ENCODE measurements around the gene TTN. TPM values are rescaled to one million over a fixed set of nuclear protein-coding genes. Genes with fewer than 3 reads are reported as not detected.

Gene TTN
- polyA plus RNA-seq (2013), result 0.96 TPM

GRCh38 chr2:178807227-178808008, at the start of gene TTN:
Gene TTN, minus strand, starts transcription at chr2:178807423. Its CDS starts 2,781 bp downstream, at chr2:178804642.
- 97% methylated on average over 4 of the region's 10 CpGs for WGBS (ENCODE audit: insufficient coverage)
- no peak within 1 kb of the TSS for H3K27ac ChIP-seq (ENCODE audit: insufficient read depth in 1 of 2, low read depth in 1 of 2, low read length in 2 of 2, poor library complexity in 1 of 2, severe bottlenecking in 2 of 2)
- no peak for DNase-seq
- no peaks in the 10 kb centered on the region for H3K27me3 ChIP-seq (replicated peaks in 2 of 5; ENCODE audit: control insufficient read depth in 4 of 5, insufficient read depth in 5 of 5, low read length in 4 of 5)
- ChIA-PET POLR2A (no interaction called here), CTCF (interaction anchor here (1.2 kb wide), 1 partner anchor 322 kb away, joined by 3 read pairs; no protein-coding TSS in a partner anchor)
- H3K4me3 ChIP-seq (ENCODE audit: control insufficient read depth in 1 of 7, extremely low read depth in 1 of 7, insufficient read depth in 4 of 7, low read depth in 2 of 7, low read length in 6 of 7), result no peak within 1 kb of the TSS
- no peaks in the 10 kb centered on the region for H3K4me1 ChIP-seq (ENCODE audit: control extremely low read depth in 1 of 4, control insufficient read depth in 4 of 4, insufficient read depth in 4 of 4, low read length in 3 of 4)
- H3K36me3 ChIP-seq (ENCODE audit: control insufficient read depth in 4 of 4, insufficient read depth in 4 of 4, low read length in 3 of 4), result no peaks in the 10 kb centered on the region
- peaks cover 0 to 1% (median 0%) of the 10 kb centered on the region in 5 experiments for H3K9me3 ChIP-seq (ENCODE audit: control extremely low read depth in 1 of 5, control insufficient read depth in 4 of 5, insufficient read depth in 2 of 5, low read depth in 1 of 5, low read length in 4 of 5)

- CTCF ChIA-PET, result no interaction called here
Measured at GRCh38 chr2:178855151-178855550, 47.9 kb upstream of the TTN start.

GRCh38 chr2:178848335-178848734, 41.1 kb upstream of the TTN start:
- POLR2A ChIA-PET, result no interaction called here
- CTCF ChIA-PET, result no interaction called here
- 94% methylated on average over 4 of the region's 5 CpGs for WGBS (ENCODE audit: insufficient coverage)
- no peak overlapping the region for H3K27ac ChIP-seq (ENCODE audit: insufficient read depth in 1 of 2, low read depth in 1 of 2, low read length in 2 of 2, poor library complexity in 1 of 2, severe bottlenecking in 2 of 2)
- H3K9me3 ChIP-seq (ENCODE audit: control extremely low read depth in 1 of 5, control insufficient read depth in 4 of 5, insufficient read depth in 2 of 5, low read depth in 1 of 5, low read length in 4 of 5), result no peaks in the 10 kb centered on the region
- no peaks in the 10 kb centered on the region for H3K36me3 ChIP-seq (ENCODE audit: control insufficient read depth in 4 of 4, insufficient read depth in 4 of 4, low read length in 3 of 4)
- no peaks in the 10 kb centered on the region for H3K27me3 ChIP-seq (replicated peaks in 2 of 5; ENCODE audit: control insufficient read depth in 4 of 5, insufficient read depth in 5 of 5, low read length in 4 of 5)
- no peak for DNase-seq
- no peak overlapping the region for H3K4me3 ChIP-seq (ENCODE audit: control insufficient read depth in 1 of 7, extremely low read depth in 1 of 7, insufficient read depth in 4 of 7, low read depth in 2 of 7, low read length in 6 of 7)
- H3K4me1 ChIP-seq (ENCODE audit: control extremely low read depth in 1 of 4, control insufficient read depth in 4 of 4, insufficient read depth in 4 of 4, low read length in 3 of 4), result no peaks in the 10 kb centered on the region

More at GRCh38 chr2:178855151-178855550, 47.9 kb upstream of the TTN start:
- H3K9me3 ChIP-seq (ENCODE audit: control extremely low read depth in 1 of 5, control insufficient read depth in 4 of 5, insufficient read depth in 2 of 5, low read depth in 1 of 5, low read length in 4 of 5), result peaks cover 0 to 1% (median 0%) of the 10 kb centered on the region in 5 experiments
- no peak overlapping the region for H3K27ac ChIP-seq (ENCODE audit: insufficient read depth in 1 of 2, low read depth in 1 of 2, low read length in 2 of 2, poor library complexity in 1 of 2, severe bottlenecking in 2 of 2)
- POLR2A ChIA-PET, result no interaction called here
- no peak overlapping the region for H3K4me3 ChIP-seq (ENCODE audit: control insufficient read depth in 1 of 7, extremely low read depth in 1 of 7, insufficient read depth in 4 of 7, low read depth in 2 of 7, low read length in 6 of 7)
- H3K4me1 ChIP-seq (ENCODE audit: control extremely low read depth in 1 of 4, control insufficient read depth in 4 of 4, insufficient read depth in 4 of 4, low read length in 3 of 4), result no peaks in the 10 kb centered on the region
- H3K27me3 ChIP-seq (replicated peaks in 2 of 5; ENCODE audit: control insufficient read depth in 4 of 5, insufficient read depth in 5 of 5, low read length in 4 of 5), result no peaks in the 10 kb centered on the region
- no peak for DNase-seq
- H3K36me3 ChIP-seq (ENCODE audit: control insufficient read depth in 4 of 4, insufficient read depth in 4 of 4, low read length in 3 of 4), result no peaks in the 10 kb centered on the region

- 100% methylated on average over 1 of the region's 2 CpGs for WGBS (ENCODE audit: insufficient coverage)
Measured at GRCh38 chr2:178846458-178846802, 39.2 kb upstream of the TTN start.

GRCh38 chr2:178845566-178846457, 38.6 kb upstream of the TTN start:
- 86% methylated on average over 1 of the region's 2 CpGs for WGBS (ENCODE audit: insufficient coverage)
- H3K27ac ChIP-seq (ENCODE audit: insufficient read depth in 1 of 2, low read depth in 1 of 2, low read length in 2 of 2, poor library complexity in 1 of 2, severe bottlenecking in 2 of 2), result no peak overlapping the region
- H3K4me3 ChIP-seq (ENCODE audit: control insufficient read depth in 1 of 7, extremely low read depth in 1 of 7, insufficient read depth in 4 of 7, low read depth in 2 of 7, low read length in 6 of 7), result no peak overlapping the region
- no peaks in the 10 kb centered on the region for H3K9me3 ChIP-seq (ENCODE audit: control extremely low read depth in 1 of 5, control insufficient read depth in 4 of 5, insufficient read depth in 2 of 5, low read depth in 1 of 5, low read length in 4 of 5)
- no peaks in the 10 kb centered on the region for H3K27me3 ChIP-seq (replicated peaks in 2 of 5; ENCODE audit: control insufficient read depth in 4 of 5, insufficient read depth in 5 of 5, low read length in 4 of 5)
- ChIA-PET POLR2A (no interaction called here), CTCF (interaction anchor here (0.6 kb wide), 1 partner anchor 67 kb away, joined by 3 read pairs; no protein-coding TSS in a partner anchor)
- H3K4me1 ChIP-seq (ENCODE audit: control extremely low read depth in 1 of 4, control insufficient read depth in 4 of 4, insufficient read depth in 4 of 4, low read length in 3 of 4), result no peaks in the 10 kb centered on the region
- DNase-seq, result no peak
- no peaks in the 10 kb centered on the region for H3K36me3 ChIP-seq (ENCODE audit: control insufficient read depth in 4 of 4, insufficient read depth in 4 of 4, low read length in 3 of 4)

More at GRCh38 chr2:178846458-178846802, 39.2 kb upstream of the TTN start:
- H3K9me3 ChIP-seq (ENCODE audit: control extremely low read depth in 1 of 5, control insufficient read depth in 4 of 5, insufficient read depth in 2 of 5, low read depth in 1 of 5, low read length in 4 of 5), result no peaks in the 10 kb centered on the region
- ChIA-PET CTCF (no interaction called here), POLR2A (no interaction called here)
- no peaks in the 10 kb centered on the region for H3K4me1 ChIP-seq (ENCODE audit: control extremely low read depth in 1 of 4, control insufficient read depth in 4 of 4, insufficient read depth in 4 of 4, low read length in 3 of 4)
- H3K27ac ChIP-seq (ENCODE audit: insufficient read depth in 1 of 2, low read depth in 1 of 2, low read length in 2 of 2, poor library complexity in 1 of 2, severe bottlenecking in 2 of 2), result no peak overlapping the region
- no peak for DNase-seq
- no peaks in the 10 kb centered on the region for H3K36me3 ChIP-seq (ENCODE audit: control insufficient read depth in 4 of 4, insufficient read depth in 4 of 4, low read length in 3 of 4)
- H3K27me3 ChIP-seq (replicated peaks in 2 of 5; ENCODE audit: control insufficient read depth in 4 of 5, insufficient read depth in 5 of 5, low read length in 4 of 5), result no peaks in the 10 kb centered on the region
- H3K4me3 ChIP-seq (ENCODE audit: control insufficient read depth in 1 of 7, extremely low read depth in 1 of 7, insufficient read depth in 4 of 7, low read depth in 2 of 7, low read length in 6 of 7), result no peak overlapping the region

GRCh38 chr2:178844701-178845100, 37.5 kb upstream of the TTN start:
- no peak for DNase-seq
- WGBS (ENCODE audit: insufficient coverage), result 100% methylated on average over 1 of the region's 2 CpGs
- Histone ChIP-seq H3K9me3 (ENCODE audit: control extremely low read depth in 1 of 5, control insufficient read depth in 4 of 5, insufficient read depth in 2 of 5, low read depth in 1 of 5, low read length in 4 of 5) (no peaks in the 10 kb centered on the region), H3K4me3 (ENCODE audit: control insufficient read depth in 1 of 7, extremely low read depth in 1 of 7, insufficient read depth in 4 of 7, low read depth in 2 of 7, low read length in 6 of 7) (no peak overlapping the region), H3K36me3 (ENCODE audit: control insufficient read depth in 4 of 4, insufficient read depth in 4 of 4, low read length in 3 of 4) (no peaks in the 10 kb centered on the region), H3K4me1 (ENCODE audit: control extremely low read depth in 1 of 4, control insufficient read depth in 4 of 4, insufficient read depth in 4 of 4, low read length in 3 of 4) (no peaks in the 10 kb centered on the region), H3K27ac (ENCODE audit: insufficient read depth in 1 of 2, low read depth in 1 of 2, low read length in 2 of 2, poor library complexity in 1 of 2, severe bottlenecking in 2 of 2) (no peak overlapping the region), H3K27me3 (replicated peaks in 2 of 5; ENCODE audit: control insufficient read depth in 4 of 5, insufficient read depth in 5 of 5, low read length in 4 of 5) (no peaks in the 10 kb centered on the region)
- ChIA-PET CTCF (no interaction called here), POLR2A (interaction anchor here (0.6 kb wide), 1 partner anchor 183 kb away, joined by 4 read pairs; no protein-coding TSS in a partner anchor)

- Histone ChIP-seq H3K9me3 (ENCODE audit: control extremely low read depth in 1 of 5, control insufficient read depth in 4 of 5, insufficient read depth in 2 of 5, low read depth in 1 of 5, low read length in 4 of 5) (no peaks in the 10 kb centered on the region), H3K27me3 (replicated peaks in 2 of 5; ENCODE audit: control insufficient read depth in 4 of 5, insufficient read depth in 5 of 5, low read length in 4 of 5) (no peaks in the 10 kb centered on the region), H3K4me3 (ENCODE audit: control insufficient read depth in 1 of 7, extremely low read depth in 1 of 7, insufficient read depth in 4 of 7, low read depth in 2 of 7, low read length in 6 of 7) (no peak overlapping the region), H3K4me1 (ENCODE audit: control extremely low read depth in 1 of 4, control insufficient read depth in 4 of 4, insufficient read depth in 4 of 4, low read length in 3 of 4) (no peaks in the 10 kb centered on the region), H3K27ac (ENCODE audit: insufficient read depth in 1 of 2, low read depth in 1 of 2, low read length in 2 of 2, poor library complexity in 1 of 2, severe bottlenecking in 2 of 2) (no peak overlapping the region), H3K36me3 (ENCODE audit: control insufficient read depth in 4 of 4, insufficient read depth in 4 of 4, low read length in 3 of 4) (no peaks in the 10 kb centered on the region)
- no peak for DNase-seq
- POLR2A ChIA-PET, result no interaction called here
- 94% methylated on average over 4 of the region's 4 CpGs for WGBS (ENCODE audit: insufficient coverage)
- CTCF ChIA-PET, result no interaction called here
Measured at GRCh38 chr2:178844269-178844668, 37.0 kb upstream of the TTN start.
